Ishikawa (cell line): Measurements from ENCODE around the gene OR2AG2.

Experiments used
- NFIC ChIP-seq: IDR thresholded peaks from 2 replicates; pipeline ENCODE4 v1.6.1; 2012
- RAD21 ChIP-seq: IDR thresholded peaks from 2 replicates; pipeline ENCODE4 v1.6.1; 2012; ENCODE audit warnings: low read depth
- TCF12 ChIP-seq: IDR thresholded peaks from 2 replicates; pipeline ENCODE4 v1.6.1; 2012; ENCODE audit warnings: low read depth

DNA sequence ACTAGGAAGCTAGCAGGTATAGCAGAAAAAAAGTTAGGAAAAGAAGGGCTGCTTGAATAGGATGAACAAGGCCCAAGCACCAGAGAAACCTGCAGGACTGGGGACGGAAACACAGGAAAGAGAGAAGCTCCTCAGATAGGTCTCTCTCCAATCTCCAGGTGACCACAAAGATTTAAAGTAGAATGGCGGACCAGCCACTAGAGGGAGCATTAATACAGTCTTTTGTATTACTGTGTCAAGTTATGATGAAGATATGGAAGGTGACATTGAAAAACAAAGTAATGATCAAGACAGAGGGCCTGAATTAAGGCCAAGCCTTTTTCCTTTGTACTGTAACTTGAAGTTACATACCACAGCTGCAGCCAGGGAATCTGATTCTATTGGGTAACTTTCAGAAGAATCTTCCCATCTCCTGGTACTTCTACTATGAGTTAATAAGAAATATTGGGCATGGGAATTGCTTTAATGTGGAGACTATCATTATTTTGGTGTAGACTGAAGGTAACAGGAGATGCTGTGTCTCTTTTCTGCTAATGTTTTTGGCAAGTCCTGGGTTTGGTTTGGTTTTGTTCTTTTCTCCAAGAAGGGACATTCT is 33.8 kb downstream of the OR2AG2 start:
- TF ChIP-seq RAD21 (peak; percentile 55), TCF12 (no peak), NFIC (no peak)
